DMS153 treated with DMSO at 0.1 percent for 48 hours (cell line): Measurements from ENCODE around the gene HOMEZ.
"Not testable (repeated sequence)": the region's sequence is repeated elsewhere in the genome, so short reads cannot be mapped to it uniquely, and the experiment has no call there.

Experiments
- DNase-seq: peaks from one replicate; lab custom pipeline; 2025; ENCODE audit not compliant: unreplicated experiment; lab: John Stamatoyannopoulos, UW

HOMEZ gene

DNA sequence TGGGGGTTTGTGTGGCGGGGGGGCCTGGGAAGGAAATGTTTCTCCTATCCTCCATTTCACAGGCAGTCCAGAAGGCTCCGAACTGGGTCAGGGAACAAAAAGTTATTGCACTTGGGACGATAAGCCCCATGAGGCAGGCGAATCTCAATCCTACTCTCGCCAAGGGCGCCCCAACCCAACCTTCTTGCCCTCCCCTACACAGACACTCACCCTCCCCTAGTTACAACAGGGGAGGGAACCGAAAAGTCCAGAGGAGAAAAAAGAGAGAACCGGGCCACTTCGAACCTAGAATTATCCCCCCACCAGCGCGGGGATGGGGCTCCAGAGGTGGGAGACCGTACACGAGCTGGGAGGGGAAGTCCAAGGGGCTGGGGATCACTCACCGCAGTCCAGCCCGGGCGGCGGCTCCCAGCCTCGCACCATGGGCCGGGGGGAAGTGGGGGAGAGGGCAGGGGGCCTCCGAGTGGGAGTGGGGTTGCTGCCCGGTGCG is 357 bp downstream of the HOMEZ start:
- DNase-seq: no peak

DNA sequence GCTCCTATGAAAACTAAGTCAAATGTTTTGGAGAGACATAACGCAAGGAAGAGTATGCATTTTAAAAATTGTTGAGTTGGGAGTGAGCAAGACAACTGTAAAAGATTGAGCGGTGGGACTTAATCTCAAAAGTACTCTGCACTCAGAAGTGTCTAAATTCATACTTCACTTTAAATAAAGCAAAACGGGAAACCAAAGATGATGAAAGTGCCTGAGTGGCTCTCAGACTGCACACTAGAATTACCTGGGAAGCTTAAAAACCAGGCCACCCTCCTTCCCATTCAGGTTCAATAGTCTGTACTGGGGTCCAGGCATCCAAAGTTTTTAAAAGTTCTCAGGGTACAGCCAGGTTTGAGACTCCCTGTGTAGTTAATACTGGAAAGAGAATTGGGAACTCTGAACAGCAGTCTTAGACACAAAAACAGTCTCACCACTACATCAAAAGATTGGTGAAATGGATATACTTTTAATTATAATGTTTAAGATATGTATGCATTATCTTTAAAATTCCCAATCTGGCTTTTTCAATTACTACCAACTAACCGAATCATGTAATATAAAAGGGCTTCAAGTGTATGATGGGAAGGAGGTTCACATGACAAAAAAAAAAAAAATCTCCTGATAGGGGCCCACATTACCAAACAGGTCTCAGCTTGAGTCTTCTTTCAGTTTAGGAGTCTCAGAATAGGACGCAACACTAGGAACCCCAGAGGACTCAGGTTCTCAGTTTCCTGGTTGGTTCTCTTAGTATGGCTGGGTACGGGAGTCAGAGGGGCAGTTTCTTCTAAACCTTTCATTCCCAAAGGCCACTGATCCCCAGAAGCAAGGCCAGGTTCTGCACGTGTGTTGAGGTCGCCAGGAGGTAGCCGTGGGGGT is 1.0 kb downstream of the HOMEZ start:
- no peak for DNase-seq

DNA sequence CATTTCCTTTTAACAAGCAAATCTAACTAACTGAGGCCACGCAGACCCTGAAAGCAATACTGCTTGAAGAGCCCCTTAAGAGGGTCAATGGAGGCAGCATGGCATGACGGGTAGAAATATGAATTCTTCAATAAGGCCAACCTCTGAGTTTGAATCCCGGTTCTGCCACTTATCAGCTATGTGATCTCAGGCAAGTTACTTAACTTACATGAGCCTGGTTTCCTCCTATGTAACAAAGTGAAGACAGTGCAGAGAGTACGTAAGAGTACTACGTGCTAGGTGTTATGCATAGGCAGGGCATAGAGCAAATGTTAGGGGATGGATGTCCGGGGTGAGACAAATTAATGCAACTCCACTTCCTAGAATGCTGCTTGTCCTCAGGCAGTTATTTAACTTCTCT is 4.7 kb downstream of the HOMEZ start:
- DNase-seq: no peak

DNA sequence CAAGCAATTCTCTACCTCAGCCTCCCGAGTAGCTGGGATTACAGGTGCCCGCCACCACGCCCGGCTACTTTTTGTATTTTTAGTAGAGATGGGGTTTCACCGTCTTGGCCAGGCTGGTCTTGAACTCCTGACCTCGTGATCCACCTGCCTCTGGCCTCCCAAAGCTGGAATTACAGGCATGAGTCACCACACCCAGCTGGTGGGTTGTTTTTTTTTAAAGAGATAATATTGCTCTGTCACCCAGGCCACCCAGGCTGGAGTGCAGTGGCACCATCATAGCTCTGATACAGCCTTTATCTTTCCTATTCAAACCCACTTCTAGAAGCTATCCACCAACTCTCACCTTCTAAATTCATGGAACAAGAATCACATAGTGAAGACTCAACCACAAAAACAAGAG is 8.0 kb downstream of the HOMEZ start:
- not testable (repeated sequence) for DNase-seq

DNA sequence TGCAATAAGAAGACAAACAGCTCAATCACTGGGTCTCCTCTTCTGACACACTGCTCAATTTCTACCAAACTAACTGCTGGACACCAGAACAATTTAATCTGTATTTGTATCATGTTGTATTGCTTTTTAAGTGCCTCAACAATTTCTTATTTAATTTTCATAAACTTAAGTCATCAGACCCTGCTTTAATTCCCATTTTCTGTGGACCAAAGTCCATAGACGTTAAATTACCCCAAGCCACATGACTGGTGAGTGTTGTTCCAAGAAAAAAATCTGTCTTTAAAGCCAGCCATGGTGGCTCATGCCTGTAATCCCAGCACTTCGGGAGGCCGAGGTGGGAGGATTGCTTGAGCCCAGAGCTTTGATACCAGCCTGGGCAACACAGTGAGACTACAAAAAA is 8.7 kb downstream of the HOMEZ start:
- no peak for DNase-seq

DNA sequence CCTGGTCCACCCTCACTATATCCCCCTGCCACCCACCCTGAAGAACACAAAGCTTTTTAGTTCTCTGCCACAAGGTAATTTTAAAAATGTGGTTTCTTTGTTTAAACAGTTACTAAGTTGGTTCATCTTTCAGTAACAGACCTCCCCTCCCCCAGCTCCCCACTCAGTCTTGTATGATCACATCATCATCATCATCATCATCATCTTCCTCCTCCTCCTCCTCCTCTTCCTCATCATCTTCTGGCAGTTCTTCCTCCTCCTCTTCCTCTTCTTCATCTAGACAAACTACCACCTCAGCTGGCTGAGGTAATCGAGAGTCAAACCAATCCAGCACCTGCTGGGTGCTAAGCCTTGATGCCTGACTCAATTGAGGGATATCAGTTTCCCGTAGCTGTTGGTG is 10.5 kb downstream of the HOMEZ start:
- no peak for DNase-seq

DNA sequence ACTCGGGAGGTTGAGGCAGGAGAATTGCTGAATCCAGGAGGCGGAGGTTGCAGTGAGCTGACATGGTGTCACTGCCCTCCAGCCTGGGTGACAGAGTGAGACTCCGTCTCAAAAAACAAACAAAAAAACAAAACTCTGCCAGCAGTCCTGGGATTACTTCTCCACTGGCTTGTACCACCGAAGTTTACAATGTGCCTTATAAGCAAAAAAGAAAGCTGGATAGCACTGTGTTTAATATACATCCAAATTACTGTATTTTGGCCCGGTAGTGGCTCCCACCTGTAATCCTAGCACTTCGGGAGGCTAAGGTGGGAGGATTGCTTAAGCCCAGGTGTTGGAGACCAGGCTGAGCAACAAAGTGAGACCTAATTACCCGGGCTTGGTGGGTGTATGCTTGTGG is 16.7 kb downstream of the HOMEZ start:
- no peak for DNase-seq

DNA sequence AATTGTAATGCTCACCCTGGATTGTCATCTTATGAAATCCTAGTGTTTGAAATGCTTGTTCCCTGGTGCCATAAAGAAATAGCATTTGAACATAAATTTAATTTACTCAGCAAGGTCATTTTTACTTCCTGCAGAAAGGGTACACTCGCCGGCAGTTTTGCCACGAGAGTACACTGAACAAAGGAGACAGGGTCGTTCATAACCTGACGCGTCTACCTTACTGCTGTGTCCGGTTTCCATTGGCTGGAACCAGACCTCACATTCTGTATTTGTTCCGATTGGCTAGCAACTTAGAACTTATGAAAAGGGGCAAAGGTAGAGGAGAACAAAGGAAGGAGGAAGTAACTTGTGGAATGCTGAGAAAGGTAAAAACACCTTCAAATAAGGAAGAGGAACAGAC is 25.1 kb downstream of the HOMEZ start:
- DNase-seq: not testable (repeated sequence)

DNA sequence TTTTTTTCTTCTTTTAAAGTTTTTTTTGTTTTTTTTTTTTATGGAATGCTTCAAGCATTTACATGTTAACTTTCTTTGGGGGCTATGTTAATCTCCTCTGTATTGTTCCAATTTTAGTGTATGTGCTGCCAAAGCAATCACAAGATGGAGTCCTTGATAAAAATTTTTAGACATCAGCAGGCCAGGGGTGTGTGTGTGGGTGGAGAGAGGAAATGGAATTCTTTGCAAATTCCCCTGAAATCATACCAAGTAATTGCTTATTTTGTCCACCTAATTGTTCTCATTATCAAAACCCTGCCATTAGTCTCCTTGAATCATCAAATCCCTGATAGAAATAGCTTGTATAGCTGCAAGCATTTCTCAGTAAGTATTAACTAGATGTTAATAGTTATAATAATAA is 26.5 kb downstream of the HOMEZ start:
- DNase-seq: no peak

DNA sequence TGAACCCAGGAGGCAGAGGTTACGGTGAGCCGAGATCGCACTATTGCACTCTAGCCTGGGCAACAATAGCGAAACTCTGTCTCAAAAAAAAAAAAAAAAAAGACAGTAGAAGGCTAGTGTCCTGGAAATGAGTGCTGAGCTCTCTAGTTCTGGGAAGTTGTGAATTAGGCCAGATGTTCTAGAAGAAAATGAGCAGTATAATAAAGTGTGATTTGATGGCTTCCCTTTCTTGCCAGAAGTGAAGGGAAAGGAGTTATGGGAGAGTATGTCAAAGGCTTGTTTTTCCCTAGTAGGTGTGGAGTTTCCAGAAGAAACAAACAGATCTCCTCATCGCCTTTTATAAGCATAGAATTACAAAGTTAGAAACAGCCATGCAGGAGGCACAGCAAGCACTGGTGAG is 27.7 kb downstream of the HOMEZ start:
- DNase-seq: no peak

DNA sequence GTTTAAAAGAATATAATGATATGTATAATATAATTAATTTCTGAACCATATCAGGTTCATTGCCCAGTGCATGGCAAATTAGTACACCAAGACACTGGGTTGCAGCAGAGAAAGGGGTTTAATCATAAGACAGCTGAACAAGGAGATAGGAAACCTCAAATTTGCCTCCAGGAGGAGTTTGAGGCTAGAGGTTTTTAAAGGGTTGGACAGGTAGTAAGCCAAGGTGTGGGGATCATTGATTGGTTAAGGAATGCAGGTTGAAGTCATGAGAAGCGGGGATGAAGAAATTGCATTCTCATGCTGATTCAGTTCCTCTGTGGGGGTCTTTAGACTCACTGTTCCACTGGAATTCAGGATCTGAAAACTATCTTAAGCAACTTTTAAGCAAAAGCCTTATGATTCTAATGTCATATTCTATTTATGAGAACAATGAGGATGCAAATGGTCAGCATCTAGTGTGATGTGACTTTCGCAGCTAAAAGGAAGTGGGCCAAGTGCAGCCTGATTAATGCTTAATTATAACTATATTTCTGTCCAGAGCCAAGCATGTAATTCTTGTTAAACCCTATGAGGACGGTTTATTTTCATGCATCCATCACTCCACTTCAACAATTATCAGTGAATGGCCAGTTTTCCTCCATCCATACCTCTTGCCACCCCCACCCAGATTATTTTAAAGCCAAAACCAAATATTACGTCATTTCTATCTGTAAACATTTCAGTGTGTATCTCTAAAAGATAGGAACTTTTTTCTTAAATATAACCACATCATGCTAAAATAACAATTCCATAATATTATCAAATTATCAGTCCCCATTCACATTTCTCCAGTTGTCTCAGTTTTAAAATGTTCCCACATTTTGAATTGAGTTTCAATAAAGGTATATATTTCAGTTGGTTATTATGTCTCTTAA is 33.3 kb downstream of the HOMEZ start:
- DNase-seq: no peak

DNA sequence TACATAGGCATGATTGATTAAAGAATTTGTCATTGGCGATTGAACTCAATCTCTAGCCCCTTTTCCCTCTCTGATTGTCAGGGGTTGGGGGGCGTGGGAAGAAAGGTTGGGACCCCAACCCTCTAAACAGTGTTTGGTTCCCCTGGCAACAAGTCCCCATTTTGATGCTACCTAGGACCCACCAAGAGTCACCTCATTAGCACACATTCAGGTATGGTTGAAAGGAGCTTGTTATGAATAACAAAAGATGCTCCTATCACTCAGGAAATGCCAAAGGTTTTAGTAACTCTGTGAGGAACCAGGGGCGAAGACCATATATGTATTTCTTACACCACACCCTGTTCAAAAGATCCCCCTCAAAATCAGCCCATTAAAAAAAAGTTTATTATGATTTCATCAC is 33.9 kb downstream of the HOMEZ start:
- DNase-seq: no peak

DNA sequence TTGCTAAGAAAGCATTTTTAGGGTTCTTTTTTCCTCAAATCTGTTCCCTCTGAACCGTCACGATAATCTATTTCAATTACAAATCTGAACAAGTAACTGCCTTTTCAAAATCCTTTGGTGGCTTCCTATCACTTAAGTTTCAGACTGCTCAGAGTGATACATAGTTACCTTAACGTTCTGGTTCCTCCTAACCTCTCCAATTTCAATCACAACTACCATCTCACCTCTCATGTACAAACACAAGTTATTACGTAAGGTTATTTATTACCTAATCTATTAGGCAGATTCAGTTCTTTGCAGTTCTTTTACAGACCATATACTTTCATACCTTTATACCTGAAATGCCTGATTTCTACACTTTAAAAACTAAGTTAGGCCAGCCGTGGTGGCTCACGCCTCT is 36.1 kb downstream of the HOMEZ start:
- no peak for DNase-seq

DNA sequence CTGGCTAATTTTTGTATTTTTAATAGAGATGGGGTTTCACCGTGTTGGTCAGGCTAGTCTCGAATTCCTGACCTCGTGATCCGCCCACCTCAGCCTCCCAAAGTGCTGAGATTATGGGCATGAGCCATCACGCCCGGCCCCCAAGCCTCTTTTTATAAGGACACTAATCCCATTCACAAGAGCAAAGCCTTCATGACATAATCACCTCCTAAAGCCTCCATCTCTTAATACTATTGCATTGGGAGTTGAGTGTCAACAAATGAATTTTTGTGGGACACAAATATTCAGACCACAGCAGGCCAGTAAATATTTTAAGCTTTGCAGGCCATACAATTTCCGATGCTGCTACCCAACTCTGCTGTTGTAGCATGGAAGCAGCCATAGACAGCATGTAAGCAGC is 37.3 kb downstream of the HOMEZ start:
- DNase-seq: no peak

DNA sequence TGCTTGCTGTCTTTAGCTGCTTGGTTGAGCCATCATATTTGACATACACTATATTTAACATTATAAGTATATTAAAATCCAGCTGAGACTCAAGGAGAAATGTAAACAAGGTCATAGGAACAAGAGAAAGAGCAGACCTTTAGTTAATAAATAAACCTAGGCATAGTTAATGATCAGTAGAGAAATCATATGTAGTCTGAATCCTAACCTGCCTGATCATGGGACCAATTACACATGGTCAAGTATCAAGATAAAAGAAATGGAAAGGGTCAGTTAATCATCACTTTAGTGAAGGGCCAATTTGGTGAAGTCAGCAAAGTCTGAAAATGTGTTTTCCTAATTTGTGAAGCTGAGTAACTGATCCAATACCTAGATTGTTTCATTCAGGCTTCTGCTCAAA is 40.6 kb downstream of the HOMEZ start:
- no peak for DNase-seq

DNA sequence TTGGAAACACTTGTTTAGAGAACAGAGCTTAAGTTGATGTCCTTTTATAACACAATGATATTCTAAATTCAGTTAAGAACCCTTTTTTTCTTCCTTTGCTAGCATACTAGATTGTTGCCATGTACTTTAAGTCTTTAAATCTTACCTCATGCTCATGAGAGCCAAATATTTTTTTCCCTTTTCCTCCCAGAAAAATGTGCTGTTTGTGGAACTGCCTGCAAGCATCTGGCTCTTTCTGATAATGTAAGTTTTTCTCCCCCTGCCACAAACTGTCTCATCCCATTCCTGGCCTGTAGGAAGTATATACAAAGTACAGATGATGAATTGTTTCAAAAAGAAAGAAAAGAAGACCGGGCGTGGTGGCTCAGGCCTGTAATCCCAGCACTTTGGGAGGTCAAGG is 42.9 kb downstream of the HOMEZ start:
- no peak for DNase-seq

DNA sequence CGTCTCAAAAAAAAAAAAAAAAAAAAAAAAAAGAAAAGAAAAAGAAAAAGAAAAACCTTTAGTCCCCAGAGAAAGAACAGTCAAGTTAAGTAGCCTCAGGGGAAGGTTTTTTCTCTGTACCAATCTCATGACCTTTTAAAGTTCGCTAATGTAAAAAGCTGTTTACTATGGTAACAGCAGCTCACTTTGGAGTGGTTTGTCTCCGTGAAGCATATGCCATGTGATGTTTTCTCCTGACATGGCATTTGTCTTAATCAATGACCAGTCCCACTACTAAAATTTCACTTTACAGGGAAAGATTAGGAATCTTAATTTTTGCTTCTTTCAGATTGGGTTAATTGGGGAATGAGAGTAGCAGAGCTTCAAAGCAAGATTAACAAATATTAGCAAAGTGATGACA is 43.9 kb downstream of the HOMEZ start:
- no peak for DNase-seq

DNA sequence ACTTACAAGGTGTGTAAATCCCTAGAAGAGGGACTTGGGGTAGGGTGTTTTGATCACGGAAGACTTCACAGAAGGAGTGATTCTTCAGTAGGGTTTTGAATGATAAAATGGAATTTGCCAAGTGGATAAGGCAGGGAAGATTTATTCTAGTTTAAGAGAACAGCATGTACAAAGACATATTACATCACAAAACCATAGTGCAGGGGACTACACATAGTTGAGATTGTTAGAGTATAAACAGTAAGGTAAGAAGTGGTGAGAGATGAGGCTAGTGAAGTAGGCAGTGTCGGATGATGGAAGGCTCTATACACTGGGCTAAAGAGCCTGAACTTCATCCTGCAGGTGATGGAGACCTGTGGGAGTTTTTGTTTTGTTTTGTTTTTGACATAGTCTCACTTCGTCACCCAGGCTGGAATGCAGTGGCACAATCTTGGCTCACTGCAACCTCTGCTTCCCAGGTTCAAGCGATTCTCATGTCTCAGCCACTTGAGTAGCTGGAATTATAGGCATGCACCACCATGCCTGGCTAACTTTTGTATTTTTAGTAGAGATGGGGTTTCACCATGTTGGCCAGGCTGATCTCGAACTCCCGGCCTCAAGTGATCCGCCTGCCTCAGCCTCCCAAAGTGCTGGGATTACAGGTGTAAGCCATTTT is 44.7 kb downstream of the HOMEZ start:
- not testable (repeated sequence) for DNase-seq

DNA sequence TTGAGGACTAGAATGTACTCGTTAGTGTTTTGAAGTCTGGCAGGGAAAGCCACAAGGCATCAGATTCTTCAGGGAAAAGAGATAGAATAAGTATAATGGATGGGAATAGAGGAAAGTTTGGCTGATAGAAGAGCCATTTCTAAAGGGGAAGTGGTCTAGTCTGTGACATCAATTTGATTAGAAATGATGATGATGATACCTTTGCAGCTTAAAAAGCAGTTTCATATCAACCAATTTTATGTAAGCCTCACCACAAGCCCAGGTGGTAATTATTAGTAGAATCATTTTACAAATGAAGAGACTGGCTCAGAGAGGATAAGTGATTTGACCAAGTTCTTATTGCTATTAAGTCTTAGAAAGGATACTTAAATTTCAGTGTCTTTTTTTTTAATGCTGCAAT is 45.3 kb downstream of the HOMEZ start:
- DNase-seq: no peak

DNA sequence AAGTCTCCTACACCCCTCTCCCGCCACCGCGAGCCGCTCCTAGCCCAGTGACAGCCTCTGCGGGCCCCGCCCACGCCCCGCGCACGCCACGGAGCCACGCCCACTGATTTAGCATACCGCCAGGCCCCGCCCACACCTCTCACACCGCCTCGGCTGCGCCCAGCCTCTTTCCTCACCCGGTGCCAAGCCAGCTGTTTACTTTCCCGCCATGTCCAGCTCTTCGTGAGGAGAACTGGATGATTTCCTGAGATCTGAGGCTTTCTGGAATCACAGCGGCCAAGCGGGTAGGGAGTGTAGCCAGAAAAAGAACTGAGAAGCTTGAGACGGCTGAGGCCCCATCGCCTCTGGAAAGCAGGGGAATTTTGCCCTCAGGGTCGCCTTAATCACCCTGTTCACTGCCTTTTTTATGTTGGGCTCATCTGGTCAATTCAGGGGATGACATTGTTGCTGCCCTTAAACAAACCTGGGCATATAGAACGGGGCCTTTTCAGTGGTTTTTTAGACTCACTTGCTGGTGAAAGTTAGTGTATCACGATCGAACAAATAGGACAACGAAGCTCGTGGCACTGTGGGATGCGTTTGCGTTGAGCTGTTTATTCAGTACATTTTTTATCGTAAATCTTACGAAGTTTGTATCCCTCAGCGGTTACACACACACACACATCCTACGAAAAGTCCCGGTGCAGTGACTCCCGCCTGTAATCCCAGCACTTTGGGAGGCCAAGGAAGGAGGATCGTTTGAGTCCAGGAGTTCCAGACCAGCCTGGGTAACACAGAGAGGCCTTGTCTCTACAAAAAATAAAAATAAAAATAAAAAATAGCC is 47.9 kb downstream of the HOMEZ start, which contains the start of gene RNF212B:
TSS of gene RNF212B (plus strand) at position 165 of the 823 bp plus-strand sequence. CDS start 2,410 bp downstream, outside the sequence.
- DNase-seq: peak; percentile 90
